NCI-H187 (cell line): Measurements from ENCODE around the gene KCNIP1.

Experiments
- DNase-seq, 2 experiments: peaks; one replicate each; lab custom pipeline; 2025; lab: John Stamatoyannopoulos, UW

The KCNIP1 gene

DNA sequence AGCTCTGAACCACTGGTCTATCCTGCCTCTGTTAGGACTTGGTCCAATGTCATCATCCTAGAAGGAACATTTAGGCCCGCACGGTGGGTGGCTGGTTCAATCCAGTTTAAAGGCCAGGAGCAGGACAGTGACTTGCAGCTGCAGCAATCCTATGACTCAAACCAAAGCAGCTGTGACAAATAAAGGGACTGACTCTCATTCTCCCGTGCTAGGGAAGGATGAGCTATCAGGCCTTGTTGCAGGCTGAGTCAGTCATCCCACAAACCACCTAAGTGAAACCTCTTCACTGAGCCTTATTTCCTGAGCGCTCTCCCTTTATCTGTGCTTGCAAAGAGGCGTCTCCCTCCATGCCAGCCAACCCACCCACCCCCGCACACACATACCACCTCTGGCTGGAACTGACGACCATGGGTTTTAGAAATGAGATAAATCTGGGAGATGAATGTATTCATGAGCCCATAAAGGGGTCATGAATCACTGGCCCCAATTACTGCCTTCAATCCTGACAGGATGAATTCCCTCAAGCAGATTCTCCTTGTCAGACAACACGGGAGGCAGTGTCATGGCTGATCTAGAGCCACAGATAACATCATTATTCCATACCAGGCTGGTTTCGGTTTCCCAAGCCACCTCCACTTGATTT lies 93.4 kb downstream of the KCNIP1 start:
- no peak for DNase-seq

DNA sequence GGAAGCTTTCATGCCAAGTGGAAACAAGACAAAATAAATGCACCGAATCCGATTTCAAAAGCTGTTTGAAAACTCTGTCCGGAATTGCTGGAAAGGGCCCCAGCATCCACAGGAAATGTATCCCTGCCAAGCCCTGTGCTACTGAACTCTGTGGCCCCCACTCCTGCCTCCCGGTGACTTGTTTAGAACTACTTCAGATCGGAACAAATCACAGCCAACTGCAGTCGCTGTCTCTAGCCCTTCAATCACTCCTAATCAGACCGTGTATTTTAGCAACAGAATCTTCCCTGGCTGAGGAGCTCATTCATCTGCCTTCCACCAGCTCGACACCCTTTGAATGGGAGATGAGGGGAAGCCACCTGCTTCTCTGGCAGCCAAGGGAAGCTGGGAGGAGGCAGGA lies 94.1 kb downstream of the KCNIP1 start:
- DNase-seq, result no peak

DNA sequence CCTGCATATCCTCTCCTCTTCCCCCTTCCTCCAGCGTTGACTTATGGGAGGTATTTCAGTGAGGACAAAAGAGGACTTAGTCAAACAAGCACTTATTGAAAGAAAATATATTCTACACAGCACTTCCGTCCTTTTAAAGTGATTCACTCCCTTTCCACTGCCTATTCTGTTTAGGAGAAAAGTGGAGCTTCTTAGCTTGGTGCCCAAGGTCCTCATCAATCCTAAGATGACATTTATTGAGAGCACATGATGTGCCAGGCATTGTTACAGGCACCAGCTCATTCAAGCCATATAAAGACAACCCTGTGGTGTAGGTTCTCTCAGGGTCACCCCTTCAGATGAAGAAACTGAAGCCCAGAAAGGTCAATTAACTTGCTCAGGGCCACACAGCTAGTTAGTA lies 95.9 kb downstream of the KCNIP1 start:
- DNase-seq, result no peak

DNA sequence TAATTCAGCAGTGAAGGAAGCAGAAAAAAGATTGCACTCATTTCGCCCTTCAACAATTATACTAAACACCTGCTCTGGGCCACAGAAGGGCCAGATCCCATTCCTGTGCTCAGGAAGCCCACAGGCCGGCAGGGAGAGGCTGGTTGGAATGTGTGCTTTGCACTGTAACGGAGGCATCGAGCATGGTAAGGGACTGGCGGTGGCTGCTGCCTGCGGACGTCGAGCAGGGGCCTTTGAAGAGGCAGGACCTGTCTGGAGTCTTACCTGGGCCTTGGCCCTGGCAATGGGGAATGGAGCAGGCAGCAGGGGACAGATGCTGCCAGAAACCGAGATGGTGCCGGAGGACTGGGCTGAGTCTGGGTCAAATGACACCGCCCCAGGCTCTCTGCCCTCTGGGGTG lies 97.8 kb downstream of the KCNIP1 start:
- DNase-seq, result no peak

DNA sequence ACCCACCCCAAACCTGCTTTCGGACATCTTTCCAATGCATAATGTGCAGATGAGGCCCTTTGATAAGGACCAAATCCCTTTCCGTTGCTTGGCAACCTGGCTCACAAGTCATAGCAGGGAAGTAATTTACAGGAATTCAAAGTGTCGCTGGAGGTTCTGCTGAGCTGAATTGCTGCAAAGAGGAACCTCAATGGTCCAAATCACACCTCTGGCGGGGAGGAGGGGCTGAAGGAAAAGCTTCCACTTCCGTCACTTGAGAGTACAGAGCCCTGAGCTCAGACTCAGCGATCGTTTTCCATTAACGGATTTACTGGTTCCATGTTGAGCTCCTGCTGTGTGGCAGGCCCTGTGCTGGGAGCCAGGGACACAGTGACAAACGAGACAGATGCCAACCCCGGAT lies 99.3 kb downstream of the KCNIP1 start:
- DNase-seq, result no peak

DNA sequence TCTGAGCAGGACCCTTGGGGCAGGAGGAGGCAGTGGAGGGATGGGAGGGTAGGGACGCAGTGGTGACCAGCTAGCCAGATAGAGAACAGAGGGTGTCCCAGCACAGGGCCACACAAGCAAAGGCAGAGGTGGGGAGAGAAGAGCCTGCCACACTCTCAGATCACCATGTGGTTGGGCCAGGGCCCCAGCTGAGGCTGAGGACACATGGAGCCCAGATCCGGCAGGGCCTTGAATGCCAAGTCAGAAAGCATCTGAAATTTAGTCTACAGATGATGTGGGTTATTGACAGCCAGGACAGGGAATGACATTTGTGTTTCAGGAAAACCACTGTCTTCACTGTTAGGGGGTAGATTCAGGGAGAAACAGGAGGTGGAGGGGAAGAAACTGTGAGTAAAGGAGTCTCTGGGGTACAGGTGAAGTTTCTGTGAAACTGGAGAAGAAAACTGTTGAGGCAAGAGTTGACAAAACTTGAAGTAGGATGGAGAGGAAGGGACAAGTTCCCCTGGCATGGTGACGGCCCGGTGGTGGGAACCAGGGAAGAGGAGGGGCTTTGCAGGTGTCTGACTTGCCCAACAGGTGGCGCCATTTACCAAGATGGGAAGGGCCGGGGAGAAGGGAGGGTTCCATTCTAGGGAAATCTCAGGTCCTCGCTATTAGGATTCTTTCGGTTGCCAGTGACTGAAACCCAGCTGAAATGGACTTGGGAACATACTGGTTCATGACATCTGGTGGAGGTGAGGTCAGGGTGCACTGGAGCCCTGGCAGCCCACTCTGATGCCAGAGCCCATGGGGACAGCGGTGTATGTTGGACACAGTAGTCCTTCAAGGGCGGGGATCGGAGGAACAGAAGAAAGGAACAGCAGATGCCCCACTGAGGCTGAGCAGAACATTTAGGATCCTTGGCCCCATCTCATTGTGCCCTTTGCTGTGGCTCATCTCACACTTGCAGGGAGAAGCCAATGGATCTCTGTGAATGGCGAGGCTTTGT lies 100.1 kb downstream of the KCNIP1 start:
- DNase-seq, result no peak

DNA sequence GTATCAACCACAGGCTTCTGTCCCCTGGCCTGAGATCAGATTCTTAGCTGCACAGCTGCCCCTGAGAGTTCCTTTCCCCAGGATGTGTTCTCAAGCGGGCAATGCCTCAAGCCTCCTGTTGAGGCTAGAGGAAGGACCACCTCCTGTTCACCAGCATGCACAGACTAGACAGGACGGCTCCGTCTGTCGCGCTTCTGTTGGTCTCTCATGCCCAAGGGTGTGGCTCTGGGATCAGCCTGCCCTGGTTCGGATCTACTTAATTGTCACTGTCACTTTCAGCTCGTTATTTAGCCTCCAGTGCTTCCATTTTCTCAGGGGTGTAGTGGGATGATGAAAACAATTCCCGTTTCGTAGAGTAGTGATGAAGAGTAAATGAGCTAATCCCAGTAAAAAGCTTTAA lies 103.1 kb downstream of the KCNIP1 start:
- DNase-seq, result no peak

DNA sequence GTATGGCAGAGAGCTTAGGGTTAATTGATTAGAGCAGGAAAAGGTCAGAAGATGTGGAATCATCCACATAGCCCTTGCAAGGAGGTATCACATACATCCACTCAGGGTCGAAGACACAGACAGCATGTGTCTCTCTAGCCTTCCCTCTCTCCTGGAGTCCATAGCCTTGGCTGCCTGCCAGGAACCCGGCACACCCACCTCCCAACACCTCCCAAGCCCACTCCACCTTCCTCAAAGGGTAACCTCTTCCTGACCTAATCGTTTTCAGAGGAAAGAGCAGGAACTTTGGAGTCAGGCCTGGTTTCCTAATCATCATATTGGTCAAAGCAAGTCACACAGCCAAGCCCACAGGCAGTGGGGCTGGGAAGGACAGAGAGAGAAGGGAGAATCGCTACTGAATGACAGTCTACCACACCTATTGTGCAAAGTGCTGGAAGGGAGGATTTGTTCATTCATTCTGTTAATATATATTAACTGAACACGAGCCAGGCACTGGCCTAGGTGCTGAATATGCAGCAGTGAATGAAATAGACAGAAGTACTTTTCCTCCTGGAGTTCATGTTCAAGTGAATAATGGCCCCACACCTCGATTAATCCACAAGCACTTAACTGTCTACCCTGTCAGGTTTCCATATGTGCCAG lies 107.8 kb downstream of the KCNIP1 start:
- no peak for DNase-seq

DNA sequence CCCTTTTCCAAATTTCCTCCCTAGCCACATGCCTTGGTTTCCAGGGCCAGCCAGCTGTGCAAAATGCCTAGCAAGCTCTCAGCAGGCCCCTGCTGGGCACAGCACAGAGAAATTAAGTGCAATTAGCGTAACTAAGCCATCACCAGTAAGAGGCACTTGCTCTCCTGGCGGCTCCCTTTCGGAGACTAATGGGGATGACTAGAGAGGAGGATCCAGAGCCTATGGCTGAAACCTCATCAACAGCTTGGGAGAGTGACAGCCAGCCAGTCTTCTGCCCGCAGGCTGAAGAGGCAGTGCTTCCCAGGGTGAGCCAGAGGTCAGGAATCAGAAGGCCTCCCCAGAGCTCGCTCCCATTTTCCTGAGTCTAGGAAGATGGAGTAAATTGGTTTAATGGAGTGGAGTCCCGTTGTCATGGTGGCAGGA lies 108.4 kb downstream of the KCNIP1 start:
- DNase-seq, result no peak

DNA sequence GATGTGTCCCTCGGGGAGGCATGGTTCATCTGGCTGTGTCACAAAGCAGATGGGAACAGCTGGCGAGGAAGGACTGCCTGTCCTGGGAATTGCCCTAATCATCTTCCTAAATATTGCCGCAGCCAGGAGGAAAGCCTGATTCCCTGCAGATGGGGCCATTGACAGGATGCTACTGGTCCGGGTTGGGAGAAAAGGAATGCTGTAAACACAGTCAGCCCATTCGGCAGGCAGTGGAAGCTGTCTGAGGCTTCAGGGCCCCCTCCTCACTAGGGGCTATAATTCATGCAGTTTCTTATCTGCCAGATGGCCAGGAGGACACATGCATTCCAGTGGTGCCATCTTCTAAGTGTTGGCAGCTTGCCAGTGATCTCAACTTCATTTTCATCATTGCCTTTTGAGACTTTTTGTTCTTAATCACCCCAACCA lies 110.3 kb downstream of the KCNIP1 start:
- no peak for DNase-seq

DNA sequence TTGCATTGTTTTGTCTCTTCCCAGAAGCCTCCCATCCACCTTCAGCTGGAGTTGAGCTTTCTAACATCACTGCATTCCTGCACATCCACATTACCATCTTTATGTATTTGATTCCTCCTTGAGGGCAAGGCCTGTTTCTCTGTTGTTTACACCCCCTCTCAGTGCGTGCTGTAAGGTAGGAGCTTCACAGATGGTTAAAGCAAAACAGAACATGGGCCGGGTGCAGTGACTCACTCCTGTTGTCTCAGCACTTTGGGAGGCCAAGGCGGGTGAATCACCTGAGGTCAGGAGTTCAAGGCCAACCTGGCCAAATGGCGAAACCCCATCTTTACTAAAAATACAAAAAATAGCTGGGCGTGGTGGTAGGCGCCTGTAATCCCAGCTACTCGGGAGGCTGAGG lies 110.9 kb downstream of the KCNIP1 start:
- no peak for DNase-seq

DNA sequence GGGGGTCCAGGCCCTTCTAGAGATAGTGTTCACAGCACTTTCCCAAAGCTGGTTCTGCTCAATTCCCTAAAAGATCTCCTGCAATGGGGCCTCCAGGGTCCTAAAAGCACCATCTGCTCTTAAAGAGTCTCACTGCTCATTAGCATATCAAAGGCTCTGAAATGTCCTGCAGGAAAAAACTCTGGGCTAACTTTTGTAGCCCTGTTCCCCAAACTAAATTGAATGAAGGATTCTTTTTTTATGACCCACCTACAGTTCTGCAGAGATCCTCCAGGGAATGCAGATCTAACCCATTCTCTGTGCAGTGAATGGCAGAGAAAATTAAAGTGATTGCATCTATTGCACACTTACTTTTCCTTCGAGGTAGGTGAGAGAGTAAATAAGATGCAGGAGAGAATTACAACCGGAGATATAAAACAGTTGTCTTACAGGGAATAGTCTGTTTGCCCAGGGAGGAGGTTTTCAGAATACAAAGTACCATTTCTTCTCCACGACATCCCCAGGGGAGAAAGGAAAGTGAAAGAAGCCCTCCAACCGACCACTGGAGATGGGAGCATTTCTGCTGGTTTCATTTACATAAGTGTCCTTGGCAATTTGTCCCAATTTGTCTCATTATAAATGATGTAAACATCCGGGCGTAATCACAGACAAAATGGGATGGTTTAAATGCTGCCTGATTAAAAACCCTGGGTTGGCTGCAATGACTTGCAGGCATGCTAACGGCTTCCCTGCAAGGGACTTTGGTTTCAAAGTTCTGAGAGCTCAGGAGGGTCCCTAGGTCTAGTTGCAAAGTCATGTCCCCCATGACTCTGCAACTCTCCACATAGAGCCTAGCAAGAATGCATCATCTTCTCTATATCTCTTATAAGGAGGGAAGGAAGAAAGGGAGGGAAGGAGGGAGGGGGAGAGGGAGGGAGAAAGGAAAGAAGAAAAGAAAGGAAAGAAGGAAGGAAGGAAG lies 114.0 kb downstream of the KCNIP1 start:
- no peak for DNase-seq

DNA sequence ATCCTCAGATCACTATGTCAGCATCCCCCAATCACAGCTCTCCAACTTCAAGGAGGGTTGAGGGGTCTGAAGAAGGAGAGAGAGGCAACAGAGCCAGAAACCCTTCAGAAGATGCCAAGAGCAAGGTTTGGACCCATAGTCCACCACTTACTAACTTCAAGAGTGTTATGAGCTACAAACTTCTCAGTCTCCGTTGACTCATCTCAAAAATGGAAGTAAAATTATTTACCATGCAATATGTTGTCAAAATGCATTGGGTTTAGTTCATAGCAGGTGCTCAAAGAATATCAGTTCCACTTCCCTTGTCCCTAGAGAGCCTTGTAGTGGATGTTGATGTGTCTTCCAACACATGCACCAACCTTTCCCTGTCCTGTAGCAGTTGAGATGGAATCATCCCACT lies 116.0 kb downstream of the KCNIP1 start:
- no peak for DNase-seq

DNA sequence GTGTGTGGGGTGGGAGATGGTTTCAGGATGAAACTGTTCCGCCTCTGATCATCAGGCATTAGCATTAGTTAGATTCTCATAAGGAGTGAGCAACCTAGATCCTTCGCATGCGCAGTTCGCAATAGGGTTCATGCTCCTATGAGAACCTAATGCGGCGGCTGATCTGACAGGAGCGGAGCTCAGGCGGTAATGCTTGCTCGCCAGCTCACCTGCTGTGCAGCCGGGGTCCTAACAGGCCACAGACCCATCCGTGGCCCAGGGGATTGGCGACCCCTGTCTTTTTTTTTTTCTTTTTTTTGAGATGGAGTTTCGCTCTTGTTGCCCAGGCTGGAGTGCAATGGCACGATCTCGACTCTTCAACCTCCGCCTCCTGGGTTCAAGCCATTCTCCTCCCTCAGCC lies 119.1 kb downstream of the KCNIP1 start:
- DNase-seq, result no peak

DNA sequence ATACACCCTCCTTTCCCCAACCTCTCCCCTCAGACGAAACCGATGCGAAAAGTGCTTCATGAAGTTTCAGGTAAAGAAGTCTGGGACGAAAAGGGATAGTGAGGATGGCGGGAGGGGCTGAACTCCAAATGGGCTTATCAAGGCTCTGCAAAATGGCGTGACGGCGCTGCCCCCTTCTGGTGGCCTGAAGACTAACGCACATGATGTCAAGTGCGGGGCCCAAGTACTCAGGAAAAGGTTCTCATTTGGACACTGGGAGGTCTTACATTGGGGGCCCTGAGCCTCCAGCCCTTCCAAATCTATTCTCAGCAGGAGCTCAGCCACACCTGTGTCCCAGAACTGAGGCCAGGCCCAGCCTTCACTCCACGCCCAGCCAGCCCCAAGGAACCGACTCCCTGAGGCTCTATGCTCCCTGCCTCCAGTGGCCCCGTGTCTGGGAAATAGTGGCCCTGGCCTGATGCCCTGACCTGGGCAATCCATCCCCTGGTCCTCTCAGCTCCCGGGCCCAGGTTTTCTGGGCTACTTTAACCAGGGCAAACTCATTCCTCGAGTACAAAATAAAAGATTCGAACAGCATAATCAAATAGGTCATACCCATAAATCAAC lies 119.9 kb downstream of the KCNIP1 start:
- no peak for DNase-seq

DNA sequence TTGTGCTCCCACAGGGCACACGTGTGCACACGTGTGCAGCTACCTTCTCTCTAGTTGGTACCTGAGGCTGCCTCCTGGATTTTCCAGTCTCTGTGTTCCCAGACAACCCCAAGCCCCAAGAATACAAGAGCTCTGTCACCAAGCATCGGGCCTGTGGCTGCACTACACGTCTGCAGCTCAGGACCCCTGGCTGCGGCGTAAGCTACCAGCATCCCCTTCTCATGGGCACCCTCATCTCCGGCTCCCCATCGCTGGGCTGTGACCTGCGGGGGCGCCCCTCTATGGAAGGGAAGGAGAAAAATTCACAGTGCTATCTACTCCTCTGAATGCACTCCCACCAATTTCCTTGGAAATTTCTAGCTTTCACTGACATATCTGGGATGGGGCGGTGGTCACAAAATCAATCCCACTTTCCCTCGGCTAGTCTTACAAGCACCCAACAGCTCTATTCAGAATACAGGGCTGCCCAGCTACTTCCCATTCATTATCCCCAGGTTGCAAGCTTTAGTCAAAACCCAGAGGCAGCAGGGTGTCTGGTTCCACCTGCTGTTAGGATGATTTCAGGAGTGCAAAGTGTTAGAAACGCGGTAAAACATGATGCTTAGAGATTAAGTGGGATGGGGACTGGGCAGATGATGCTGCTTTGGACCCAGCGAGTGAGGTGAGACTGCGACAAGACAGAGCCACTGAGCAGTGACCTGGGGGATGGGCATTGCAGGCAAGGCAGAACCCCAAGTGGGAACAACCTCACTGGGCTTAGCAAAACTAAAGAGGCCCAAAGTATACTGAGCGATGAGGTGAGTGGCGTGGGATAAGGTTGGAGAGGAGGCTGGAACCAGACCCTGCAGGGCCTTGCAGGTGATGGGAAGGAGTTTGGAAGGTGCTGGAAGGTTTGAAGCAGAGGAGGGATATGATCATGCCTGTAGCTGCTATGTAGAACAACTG lies 121.7 kb downstream of the KCNIP1 start:
- no peak for DNase-seq

DNA sequence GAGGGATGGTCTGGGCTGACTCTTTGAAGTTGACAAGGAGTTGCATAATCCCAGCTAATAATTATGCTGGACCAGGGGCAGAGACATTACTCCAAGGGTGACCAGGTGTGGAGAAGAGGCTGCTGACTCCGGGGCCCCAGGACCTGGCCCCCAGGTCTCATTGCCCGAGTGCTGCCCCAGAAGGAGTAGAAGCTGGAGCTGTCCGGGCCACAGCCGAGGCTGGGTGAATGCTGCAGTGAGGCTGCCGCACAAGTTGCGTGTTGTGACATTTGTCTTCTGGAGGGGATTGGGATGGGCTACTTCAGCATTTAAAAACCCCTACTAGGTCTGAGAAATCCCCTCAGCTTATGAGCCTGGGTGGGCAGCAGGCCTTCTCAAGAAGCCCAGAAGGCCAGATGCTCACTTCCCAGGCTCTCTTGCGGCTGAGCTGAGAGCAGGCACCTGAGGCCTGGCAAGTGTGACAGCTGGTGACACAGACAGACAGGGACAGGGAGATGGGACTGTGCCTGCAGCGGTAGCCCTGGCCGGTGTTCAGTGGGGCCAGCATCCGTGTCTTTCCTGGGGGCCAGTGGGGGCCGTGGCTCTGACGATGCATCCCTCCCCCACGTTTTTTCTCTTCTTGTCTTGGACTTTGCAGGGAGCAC lies 122.8 kb downstream of the KCNIP1 start:
- no peak for DNase-seq

DNA sequence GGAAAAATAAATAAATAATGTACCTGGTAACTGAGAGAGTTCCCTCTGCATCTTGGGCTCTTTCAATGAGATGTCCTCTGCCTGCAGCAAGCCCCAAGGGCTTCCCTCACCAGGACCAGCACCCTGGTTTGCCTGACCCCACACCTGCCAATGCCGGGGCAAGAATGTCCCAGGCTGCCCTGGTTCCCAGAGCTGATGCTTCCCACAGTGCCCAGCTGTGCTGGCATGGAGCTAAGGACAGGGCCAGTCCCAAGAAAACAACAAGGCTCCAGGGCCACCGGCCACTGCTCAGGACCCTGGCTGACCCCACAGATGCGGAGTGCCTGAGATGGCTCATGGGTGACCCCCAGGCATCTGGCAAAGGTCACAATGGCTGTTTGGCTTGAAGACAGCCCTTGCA lies 123.5 kb downstream of the KCNIP1 start:
- DNase-seq, result no peak

DNA sequence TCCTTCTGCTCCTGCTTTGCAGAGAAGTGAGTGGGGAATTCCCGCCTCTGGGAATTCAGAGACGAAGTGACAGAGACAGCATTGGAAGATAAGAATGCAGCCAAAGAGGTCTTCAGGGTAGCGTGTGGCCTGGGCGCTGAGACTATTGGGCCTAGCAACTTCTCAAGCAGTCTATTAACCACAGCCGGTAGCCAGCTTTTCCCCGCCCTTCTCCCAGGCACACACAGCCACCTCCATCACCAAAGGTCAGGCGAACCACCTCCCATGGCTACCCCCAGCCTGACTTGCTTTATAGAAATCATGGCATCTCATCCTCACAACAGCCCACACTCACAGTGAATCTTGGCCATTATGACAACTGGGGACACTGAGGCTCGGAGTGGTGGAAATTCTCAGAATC lies 124.2 kb downstream of the KCNIP1 start:
- no peak for DNase-seq
